Lung (tissue), 12 donors: ENCODE data around the gene TLL1. TPM values are rescaled to one million over a fixed set of nuclear protein-coding genes. Genes with fewer than 3 reads are reported as not detected.

Experiments
- ATAC-seq: fragments of 200-7000 bp; cut with Tn5 transposase; one replicate; pipeline ENCODE4 v1.9.1; 2020; ENCODE audit warnings: moderate number of reproducible peaks; ENCODE audit not compliant: insufficient read depth, low FRiP score
- DNase-seq, 3 donors: peaks; one replicate each; pipeline ENCODE4 v3.0.0-alpha.2; 2013 to 2017
- H3K27ac ChIP-seq, 2 donors: one replicate each; pipeline ENCODE4 v1.5.1; 2013; ENCODE audit warnings: mild to moderate bottlenecking in 2 of 2, moderate library complexity in 2 of 2, control low read depth in 1 of 2, inconsistent platforms in 1 of 2, low read depth in 1 of 2, low read length in 1 of 2
- H3K27me3 ChIP-seq, 3 donors: one replicate each; pipeline ENCODE4 v1.5.1; 2013; ENCODE audit warnings: low read length in 2 of 3; ENCODE audit not compliant: control insufficient read depth in 3 of 3, insufficient read depth in 3 of 3
- H3K36me3 ChIP-seq, 4 donors: one replicate each; pipeline ENCODE4 v1.5.1; 2013; ENCODE audit warnings: low read length in 4 of 4, mild to moderate bottlenecking in 1 of 4, moderate library complexity in 1 of 4; ENCODE audit not compliant: control insufficient read depth in 4 of 4, insufficient read depth in 4 of 4
- H3K4me1 ChIP-seq, 5 donors: one replicate each; pipeline ENCODE4 v1.5.1; 2013; ENCODE audit warnings: low read length in 5 of 5, mild to moderate bottlenecking in 2 of 5, moderate library complexity in 1 of 5; ENCODE audit not compliant: control insufficient read depth in 5 of 5, insufficient read depth in 5 of 5
- H3K4me3 ChIP-seq: one replicate; pipeline ENCODE4 v1.5.1; 2013; ENCODE audit warnings: mild to moderate bottlenecking, control low read depth, moderate library complexity
- H3K9ac ChIP-seq, 2 donors: one replicate each; pipeline ENCODE4 v1.5.1; 2013; ENCODE audit warnings: low read length in 2 of 2, control low read depth in 1 of 2; ENCODE audit not compliant: insufficient read depth in 1 of 2
- H3K9me3 ChIP-seq, 4 donors: one replicate each; pipeline ENCODE4 v1.5.1; 2013; ENCODE audit warnings: low read length in 3 of 4, mild to moderate bottlenecking in 1 of 4, moderate library complexity in 1 of 4; ENCODE audit not compliant: control insufficient read depth in 4 of 4, insufficient read depth in 3 of 4
- CTCF ChIP-seq: IDR thresholded peaks from 2 replicates; pipeline ENCODE4 v1.5.1; 2012; ENCODE audit warnings: mild to moderate bottlenecking; ENCODE audit errors: control extremely low read depth, extremely low read depth
- WGBS, 2 donors: extraction: QIAGEN DNeasy Blood & Tissue Kit; methylation state at CpG; one replicate each; pipeline ENCODE4 v1.1.7; 2013; 5-methylcytosine and 5-hydroxymethylcytosine counted together
- polyA plus RNA-seq, 2 donors: library from polyadenylated mRNA; stranded (reverse); fragments of 200-250 nt; gene quantifications; one replicate each; pipeline ENCODE4 v1.2.1, GENCODE V29; 2013
- total RNA-seq, 2 donors: library from RNA; depleted of rRNA in 1 of 2; stranded (reverse); fragments of >200 nt in 1 of 2; gene quantifications; one replicate each; pipeline ENCODE4 v1.2.1, GENCODE V29; 2014 to 2021
- donor health status: control.
- donor health status: control.
- donor health status: Bipolar disorder and iron deficiency.
- donor health status: healthy.
- donor health status: DM: yes; HTN: yes; CAD: no.

Gene TLL1
- total and polyA plus RNA-seq, 4 donors = 0.93 to 5.7 (median 1.9) TPM

DNA sequence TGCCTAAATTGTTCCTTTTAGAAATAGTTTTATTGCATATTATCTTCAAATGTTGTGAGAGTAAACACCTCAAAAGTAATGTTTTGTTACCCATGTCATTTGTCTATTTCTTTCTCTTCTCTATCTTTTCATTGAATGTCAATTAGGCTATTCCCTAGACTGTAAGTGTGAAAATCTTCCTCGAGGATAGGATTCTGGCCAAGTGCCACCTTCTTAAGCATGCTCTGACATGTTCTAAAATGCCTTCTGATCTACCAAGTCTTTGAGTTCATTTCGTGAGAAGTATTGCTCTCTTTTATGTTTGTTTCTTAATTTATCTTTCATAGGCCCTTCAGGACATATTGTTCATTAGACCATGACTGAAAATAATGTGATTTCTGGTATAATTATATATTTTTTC, 44.1 kb upstream of the TLL1 start:
- Histone ChIP-seq H3K4me3 (no peak overlapping the region), H3K9me3 (no peaks in the 10 kb centered on the region), H3K9ac (no peak overlapping the region), H3K36me3 (no peaks in the 10 kb centered on the region), H3K27me3 (no peaks in the 10 kb centered on the region), H3K4me1 (no peaks in the 10 kb centered on the region), H3K27ac (no peak overlapping the region)
- WGBS, 2 donors = 40 to 68% methylated on average over 2 of the region's 2 CpGs
- no peak for DNase-seq
- TF ChIP-seq CTCF = no peak
- ATAC-seq = no peak

DNA sequence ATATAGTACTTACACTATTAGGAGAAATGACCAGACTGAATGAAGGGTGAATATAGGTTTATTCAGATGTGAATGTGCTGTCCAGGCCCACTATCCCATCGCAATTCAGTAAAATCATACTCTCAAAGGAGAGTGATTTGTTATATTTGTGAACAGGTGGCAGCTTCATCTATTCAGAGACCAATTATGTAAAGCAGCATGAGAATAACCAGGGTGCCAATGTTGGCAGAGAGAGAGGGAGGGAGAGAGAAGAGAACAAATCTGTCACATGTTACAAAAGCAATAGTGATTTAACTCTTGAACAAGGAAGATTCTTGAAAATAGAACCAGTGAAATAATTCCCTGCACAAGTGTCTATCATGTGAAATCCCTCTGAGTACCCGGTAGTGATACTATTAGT, 38.9 kb upstream of the TLL1 start:
- no peak for DNase-seq
- 92 to 94% methylated on average over 2 of the region's 2 CpGs for WGBS, 2 donors
- no peaks in the 10 kb centered on the region for H3K4me1 ChIP-seq
- H3K36me3 ChIP-seq = no peaks in the 10 kb centered on the region
- no peak overlapping the region for H3K27ac ChIP-seq
- no peaks in the 10 kb centered on the region for H3K9me3 ChIP-seq
- no peak overlapping the region for H3K9ac ChIP-seq
- ATAC-seq = no peak
- no peak for TF ChIP-seq CTCF
- no peaks in the 10 kb centered on the region for H3K27me3 ChIP-seq
- H3K4me3 ChIP-seq = no peak overlapping the region

DNA sequence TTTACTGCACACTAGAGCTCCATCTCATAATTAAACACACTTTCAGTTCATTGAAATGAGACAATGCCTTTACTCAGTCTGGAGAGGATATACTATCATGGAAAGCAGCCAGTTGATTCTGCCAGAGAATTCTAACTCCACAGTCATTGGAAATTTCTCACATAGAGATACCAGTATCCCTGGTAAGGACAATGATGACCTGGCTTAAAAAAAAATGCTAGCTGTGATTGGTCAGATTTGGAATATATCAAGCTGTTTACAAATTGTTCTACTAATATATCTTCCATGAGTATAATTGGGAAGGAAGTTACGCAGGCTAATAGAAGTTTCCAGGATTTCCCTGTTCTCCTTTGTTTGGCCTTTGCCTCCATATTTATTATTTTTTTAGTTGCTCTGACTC, 34.5 kb upstream of the TLL1 start:
- Histone ChIP-seq H3K9me3 (no peaks in the 10 kb centered on the region), H3K36me3 (no peaks in the 10 kb centered on the region), H3K4me3 (no peak overlapping the region), H3K27me3 (no peaks in the 10 kb centered on the region), H3K9ac (no peak overlapping the region), H3K27ac (no peak overlapping the region), H3K4me1 (no peaks in the 10 kb centered on the region)
- DNase-seq (peak in 2 of 3 donors; percentile 36 to 47), ATAC-seq (peak; percentile 8)
- 70 to 74% methylated on average over 1 of the region's 1 CpG for WGBS, 2 donors
- TF ChIP-seq CTCF = no peak

GRCh38 chr4:165839615-165840333, 33.3 kb upstream of the TLL1 start:
- WGBS, 2 donors = 59 to 79% methylated on average over 5 of the region's 5 CpGs
- H3K36me3 ChIP-seq = no peaks in the 10 kb centered on the region
- no peak overlapping the region for H3K9ac ChIP-seq
- ATAC-seq = no peak
- peak in 2 of 3 donors; percentile 32 to 36 for DNase-seq
- no peaks in the 10 kb centered on the region for H3K4me1 ChIP-seq
- peak overlapping the region in 1 of 2 donors; percentile 33 for H3K27ac ChIP-seq
- no peak for TF ChIP-seq CTCF
- no peaks in the 10 kb centered on the region for H3K27me3 ChIP-seq
- H3K9me3 ChIP-seq = no peaks in the 10 kb centered on the region
- no peak overlapping the region for H3K4me3 ChIP-seq
